ENCODE results near the gene USP17L28.
"Not testable (repeated sequence)": the region's sequence is repeated elsewhere in the genome, so short reads cannot be mapped to it uniquely, and the experiment has no call there.

Gene USP17L28, protein sequence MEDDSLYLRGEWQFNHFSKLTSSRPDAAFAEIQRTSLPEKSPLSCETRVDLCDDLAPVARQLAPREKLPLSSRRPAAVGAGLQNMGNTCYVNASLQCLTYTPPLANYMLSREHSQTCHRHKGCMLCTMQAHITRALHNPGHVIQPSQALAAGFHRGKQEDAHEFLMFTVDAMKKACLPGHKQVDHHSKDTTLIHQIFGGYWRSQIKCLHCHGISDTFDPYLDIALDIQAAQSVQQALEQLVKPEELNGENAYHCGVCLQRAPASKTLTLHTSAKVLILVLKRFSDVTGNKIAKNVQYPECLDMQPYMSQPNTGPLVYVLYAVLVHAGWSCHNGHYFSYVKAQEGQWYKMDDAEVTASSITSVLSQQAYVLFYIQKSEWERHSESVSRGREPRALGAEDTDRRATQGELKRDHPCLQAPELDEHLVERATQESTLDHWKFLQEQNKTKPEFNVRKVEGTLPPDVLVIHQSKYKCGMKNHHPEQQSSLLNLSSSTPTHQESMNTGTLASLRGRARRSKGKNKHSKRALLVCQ

GRCh38 chr4:9348593-9348992 is at the start of gene USP17L28:
USP17L28 (plus strand) TSS chr4:9348893; CDS start chr4:9348893, 0 bp downstream.
- not testable (repeated sequence) for DNase-seq (ENCODE audit: low read depth, low spot score)

- DNase-seq (ENCODE audit: low read depth, low spot score): not testable (repeated sequence)
Observed at GRCh38 chr4:9324191-9324590, 24.5 kb upstream of the USP17L28 start.

- DNase-seq (ENCODE audit: low read depth, low spot score): not testable (repeated sequence)
Observed at GRCh38 chr4:9324865-9325264, 23.8 kb upstream of the USP17L28 start, which contains the start of gene USP17L24. USP17L24 (plus strand) TSS chr4:9325165; CDS start chr4:9325165, 0 bp downstream.

- DNase-seq (ENCODE audit: low read depth, low spot score): not testable (repeated sequence)
Observed at GRCh38 chr4:9329611-9330010, 19.1 kb upstream of the USP17L28 start, which contains the start of gene USP17L25. USP17L25 (plus strand) TSS chr4:9329911; CDS start chr4:9329911, 0 bp downstream.

DNA sequence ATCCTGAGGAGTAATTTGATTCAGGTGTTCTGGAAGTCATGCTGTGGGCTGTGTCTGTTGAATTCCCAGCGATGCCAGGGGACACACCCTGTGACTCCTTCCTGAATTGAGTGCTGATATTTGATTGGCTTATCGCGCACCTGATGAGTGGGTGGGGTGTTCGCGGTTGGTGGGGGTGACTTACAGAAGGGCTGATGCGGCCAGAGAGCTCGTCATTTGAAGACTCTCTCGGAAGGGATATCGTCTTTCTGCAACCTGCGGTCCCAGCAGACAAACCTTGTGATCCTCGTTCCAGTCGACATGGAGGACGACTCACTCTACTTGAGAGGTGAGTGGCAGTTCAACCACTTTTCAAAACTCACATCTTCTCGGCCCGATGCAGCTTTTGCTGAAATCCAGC is 14.3 kb upstream of the USP17L28 start, which contains the start of gene USP17L26:
Gene USP17L26 (plus strand): TSS at position 301 of the 400 bp plus-strand sequence. CDS start 0 bp downstream, at position 301.
- DNase-seq (ENCODE audit: low read depth, low spot score): not testable (repeated sequence)

GRCh38 chr4:9339103-9339502 is 9.6 kb upstream of the USP17L28 start, which contains the start of gene USP17L5:
USP17L5 (plus strand) TSS chr4:9339403; CDS start chr4:9339403, 0 bp downstream.
- DNase-seq (ENCODE audit: low read depth, low spot score): not testable (repeated sequence)

- not testable (repeated sequence) for DNase-seq (ENCODE audit: low read depth, low spot score)
Observed at GRCh38 chr4:9343848-9344247, 4.8 kb upstream of the USP17L28 start, which contains the start of gene USP17L27. USP17L27 (plus strand) TSS chr4:9344148; CDS start chr4:9344148, 0 bp downstream.

- not testable (repeated sequence) for DNase-seq (ENCODE audit: low read depth, low spot score)
Observed at GRCh38 chr4:9350866-9351265, 2.2 kb downstream of the USP17L28 start.

DNA sequence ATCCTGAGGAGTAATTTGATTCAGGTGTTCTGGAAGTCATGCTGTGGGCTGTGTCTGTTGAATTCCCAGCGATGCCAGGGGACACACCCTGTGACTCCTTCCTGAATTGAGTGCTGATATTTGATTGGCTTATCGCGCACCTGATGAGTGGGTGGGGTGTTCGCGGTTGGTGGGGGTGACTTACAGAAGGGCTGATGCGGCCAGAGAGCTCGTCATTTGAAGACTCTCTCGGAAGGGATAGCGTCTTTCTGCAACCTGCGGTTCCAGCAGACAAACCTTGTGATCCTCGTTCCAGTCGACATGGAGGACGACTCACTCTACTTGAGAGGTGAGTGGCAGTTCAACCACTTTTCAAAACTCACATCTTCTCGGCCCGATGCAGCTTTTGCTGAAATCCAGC is 4.6 kb downstream of the USP17L28 start, which contains the start of gene USP17L29:
Gene USP17L29 (plus strand): TSS at position 301 of the 400 bp plus-strand sequence. CDS start 0 bp downstream, at position 301.
- DNase-seq (ENCODE audit: low read depth, low spot score): not testable (repeated sequence)

DNA sequence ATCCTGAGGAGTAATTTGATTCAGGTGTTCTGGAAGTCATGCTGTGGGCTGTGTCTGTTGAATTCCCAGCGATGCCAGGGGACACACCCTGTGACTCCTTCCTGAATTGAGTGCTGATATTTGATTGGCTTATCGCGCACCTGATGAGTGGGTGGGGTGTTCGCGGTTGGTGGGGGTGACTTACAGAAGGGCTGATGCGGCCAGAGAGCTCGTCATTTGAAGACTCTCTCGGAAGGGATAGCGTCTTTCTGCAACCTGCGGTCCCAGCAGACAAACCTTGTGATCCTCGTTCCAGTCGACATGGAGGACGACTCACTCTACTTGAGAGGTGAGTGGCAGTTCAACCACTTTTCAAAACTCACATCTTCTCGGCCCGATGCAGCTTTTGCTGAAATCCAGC is 14.1 kb downstream of the USP17L28 start, which contains the start of gene USP17L30:
Gene USP17L30 (plus strand): TSS at position 301 of the 400 bp plus-strand sequence. CDS start 0 bp downstream, at position 301.
- DNase-seq (ENCODE audit: low read depth, low spot score): not testable (repeated sequence)

- not testable (repeated sequence) for DNase-seq (ENCODE audit: low read depth, low spot score)
Observed at GRCh38 chr4:9379881-9380280, 31.2 kb downstream of the USP17L28 start.

DNA sequence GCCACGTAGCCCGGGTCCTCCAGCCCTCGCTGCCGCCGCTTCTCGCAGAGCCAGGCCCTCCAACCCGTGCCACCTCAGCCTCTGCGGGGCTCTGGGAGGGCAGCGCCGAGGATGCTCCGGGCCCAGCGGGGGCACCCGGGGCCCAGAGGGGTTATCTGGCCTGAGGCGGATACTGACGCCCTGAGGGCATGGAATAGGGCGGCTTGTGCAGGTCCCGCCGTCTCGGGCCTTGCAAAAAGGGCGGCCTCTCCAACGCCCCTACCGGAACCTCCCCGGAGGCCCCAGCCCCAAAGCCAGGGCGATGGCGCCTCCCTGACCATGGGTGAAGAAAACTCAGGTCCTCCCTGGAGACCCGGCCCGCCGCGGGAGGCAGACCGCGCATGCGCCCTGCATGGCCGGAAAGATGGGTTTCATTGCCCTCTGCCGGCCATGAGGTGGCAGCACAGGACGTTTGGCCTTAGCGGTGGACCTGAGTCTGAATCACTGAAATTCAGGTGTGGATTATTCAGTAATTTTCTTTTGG is 32.4 kb downstream of the USP17L28 start:
- DNase-seq (ENCODE audit: low read depth, low spot score): peak; percentile 0

- no peak for DNase-seq (ENCODE audit: low read depth, low spot score)
Observed at GRCh38 chr4:9384126-9384525, 35.4 kb downstream of the USP17L28 start.

DNA sequence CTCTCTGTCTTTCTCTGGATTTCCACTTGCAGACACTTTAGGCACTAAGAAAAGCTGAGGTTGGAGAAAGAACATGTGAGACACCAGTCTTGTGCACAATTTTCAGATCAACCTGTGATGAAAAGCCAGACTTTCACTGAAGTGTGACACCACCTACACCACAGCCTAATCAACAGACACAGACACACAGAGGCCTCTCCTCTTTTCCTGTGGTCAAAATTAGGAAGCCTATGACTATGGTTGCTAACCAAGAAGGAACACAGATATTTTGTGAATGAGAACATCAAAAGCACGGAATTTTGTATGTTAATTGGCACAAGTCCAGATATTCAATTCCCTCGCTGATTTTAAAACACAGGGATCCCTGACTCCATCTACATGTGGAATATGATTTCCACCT is 40.3 kb downstream of the USP17L28 start:
- not testable (repeated sequence) for DNase-seq (ENCODE audit: low read depth, low spot score)

All from astrocyte of the hippocampus (primary cell).